GM18502 (cell line): Measurements from ENCODE around the gene NNAT.

Experiments used
- ATAC-seq: cut with Tn5 transposase; IDR thresholded peaks from one replicate; pipeline ENCODE4 v1.9.1; 2021; ENCODE audit warnings: mild to moderate bottlenecking; ENCODE audit not compliant: unreplicated experiment, poor library complexity

Gene NNAT

GRCh38 chr20:37564388-37565133 is 43.5 kb downstream of the NNAT start:
- ATAC-seq: no peak

- no peak for ATAC-seq
Observed at GRCh38 chr20:37565134-37565811, 44.2 kb downstream of the NNAT start.

GRCh38 chr20:37566590-37567330 is 45.7 kb downstream of the NNAT start:
- no peak for ATAC-seq

GRCh38 chr20:37567331-37567665 is 46.2 kb downstream of the NNAT start:
- no peak for ATAC-seq

GRCh38 chr20:37567671-37568588 is 46.9 kb downstream of the NNAT start:
- no peak for ATAC-seq

- no peak for ATAC-seq
Observed at GRCh38 chr20:37570419-37570818, 49.4 kb downstream of the NNAT start.

GRCh38 chr20:37571033-37571432 is 50.0 kb downstream of the NNAT start:
- ATAC-seq: no peak
